Right lobe of liver (tissue), 4 donors: Measurements from ENCODE around the gene NAV2.

Experiments used
- POLR2A ChIP-seq: fragments of 450-650 bp; IDR thresholded peaks from one replicate; pipeline ENCODE4 v1.6.1; 2017; ENCODE audit warnings: antibody characterized with exemption, mild to moderate bottlenecking
- TF ChIP-seq, protein P1 (sequence below), 4 donors: fragments of 200-600 bp in 3 of 4; fragments of 450-650 bp in 1 of 4; IDR thresholded peaks; one replicate each; pipeline versions ENCODE4 v1.5.1 to v1.8.0; 2016 to 2022; ENCODE audit warnings: antibody characterized with exemption in 4 of 4, mild to moderate bottlenecking in 2 of 4
- donor health status: DM: no; HTN: no; CAD: no.
- donor health status: DM: no; HTN: no; CAD: no.
- donor health status: DM: no; HTN: yes; CAD: no.

DNA sequence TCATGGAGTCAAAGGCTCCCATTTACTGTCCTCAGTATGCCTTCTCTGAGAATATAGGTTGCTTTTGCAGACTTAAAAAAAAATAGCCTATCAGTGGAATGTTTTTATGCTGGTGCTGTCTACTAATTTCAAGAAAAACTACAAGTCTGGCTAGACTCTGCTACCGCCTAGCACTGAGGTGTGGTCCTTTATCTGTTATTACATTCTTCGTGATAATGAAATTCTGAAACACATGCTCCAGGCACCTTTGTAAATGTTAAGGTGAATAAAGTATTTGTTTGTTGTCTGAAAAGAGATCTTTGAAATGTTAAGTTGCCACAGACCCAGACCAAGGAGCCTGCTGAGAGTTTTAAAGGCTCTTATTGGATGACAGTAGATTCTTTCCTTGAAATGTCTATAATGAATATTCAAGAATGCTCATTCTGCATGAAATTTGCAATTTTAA is 352.3 kb downstream of the NAV2 start:
- TF ChIP-seq, protein P1, sequence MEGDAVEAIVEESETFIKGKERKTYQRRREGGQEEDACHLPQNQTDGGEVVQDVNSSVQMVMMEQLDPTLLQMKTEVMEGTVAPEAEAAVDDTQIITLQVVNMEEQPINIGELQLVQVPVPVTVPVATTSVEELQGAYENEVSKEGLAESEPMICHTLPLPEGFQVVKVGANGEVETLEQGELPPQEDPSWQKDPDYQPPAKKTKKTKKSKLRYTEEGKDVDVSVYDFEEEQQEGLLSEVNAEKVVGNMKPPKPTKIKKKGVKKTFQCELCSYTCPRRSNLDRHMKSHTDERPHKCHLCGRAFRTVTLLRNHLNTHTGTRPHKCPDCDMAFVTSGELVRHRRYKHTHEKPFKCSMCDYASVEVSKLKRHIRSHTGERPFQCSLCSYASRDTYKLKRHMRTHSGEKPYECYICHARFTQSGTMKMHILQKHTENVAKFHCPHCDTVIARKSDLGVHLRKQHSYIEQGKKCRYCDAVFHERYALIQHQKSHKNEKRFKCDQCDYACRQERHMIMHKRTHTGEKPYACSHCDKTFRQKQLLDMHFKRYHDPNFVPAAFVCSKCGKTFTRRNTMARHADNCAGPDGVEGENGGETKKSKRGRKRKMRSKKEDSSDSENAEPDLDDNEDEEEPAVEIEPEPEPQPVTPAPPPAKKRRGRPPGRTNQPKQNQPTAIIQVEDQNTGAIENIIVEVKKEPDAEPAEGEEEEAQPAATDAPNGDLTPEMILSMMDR (IDR thresholded peaks at IDR 0.05) = no peak
- no peak for TF ChIP-seq POLR2A
